Umbilical cord (tissue), 2 donors: ENCODE results near the gene TAF6L. TPM values are rescaled to one million over a fixed set of nuclear protein-coding genes. Genes with fewer than 3 reads are reported as not detected.
"Not testable (repeated sequence)": the region's sequence is repeated elsewhere in the genome, so short reads cannot be mapped to it uniquely, and the experiment has no call there.

Experiments used
- DNase-seq: peaks from one replicate; pipeline ENCODE4 v3.0.0-alpha.2; 2015; ENCODE audit warnings: low spot score
- total RNA-seq: library from RNA; depleted of rRNA; stranded (reverse); fragments of >200 nt; gene quantifications from one replicate; pipeline ENCODE4 v1.2.3, GENCODE V29; 2014; ENCODE audit warnings: low replicate concordance; ENCODE audit not compliant: insufficient read depth

The TAF6L gene, protein sequence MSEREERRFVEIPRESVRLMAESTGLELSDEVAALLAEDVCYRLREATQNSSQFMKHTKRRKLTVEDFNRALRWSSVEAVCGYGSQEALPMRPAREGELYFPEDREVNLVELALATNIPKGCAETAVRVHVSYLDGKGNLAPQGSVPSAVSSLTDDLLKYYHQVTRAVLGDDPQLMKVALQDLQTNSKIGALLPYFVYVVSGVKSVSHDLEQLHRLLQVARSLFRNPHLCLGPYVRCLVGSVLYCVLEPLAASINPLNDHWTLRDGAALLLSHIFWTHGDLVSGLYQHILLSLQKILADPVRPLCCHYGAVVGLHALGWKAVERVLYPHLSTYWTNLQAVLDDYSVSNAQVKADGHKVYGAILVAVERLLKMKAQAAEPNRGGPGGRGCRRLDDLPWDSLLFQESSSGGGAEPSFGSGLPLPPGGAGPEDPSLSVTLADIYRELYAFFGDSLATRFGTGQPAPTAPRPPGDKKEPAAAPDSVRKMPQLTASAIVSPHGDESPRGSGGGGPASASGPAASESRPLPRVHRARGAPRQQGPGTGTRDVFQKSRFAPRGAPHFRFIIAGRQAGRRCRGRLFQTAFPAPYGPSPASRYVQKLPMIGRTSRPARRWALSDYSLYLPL
- 10.1 TPM for total RNA-seq

DNA sequence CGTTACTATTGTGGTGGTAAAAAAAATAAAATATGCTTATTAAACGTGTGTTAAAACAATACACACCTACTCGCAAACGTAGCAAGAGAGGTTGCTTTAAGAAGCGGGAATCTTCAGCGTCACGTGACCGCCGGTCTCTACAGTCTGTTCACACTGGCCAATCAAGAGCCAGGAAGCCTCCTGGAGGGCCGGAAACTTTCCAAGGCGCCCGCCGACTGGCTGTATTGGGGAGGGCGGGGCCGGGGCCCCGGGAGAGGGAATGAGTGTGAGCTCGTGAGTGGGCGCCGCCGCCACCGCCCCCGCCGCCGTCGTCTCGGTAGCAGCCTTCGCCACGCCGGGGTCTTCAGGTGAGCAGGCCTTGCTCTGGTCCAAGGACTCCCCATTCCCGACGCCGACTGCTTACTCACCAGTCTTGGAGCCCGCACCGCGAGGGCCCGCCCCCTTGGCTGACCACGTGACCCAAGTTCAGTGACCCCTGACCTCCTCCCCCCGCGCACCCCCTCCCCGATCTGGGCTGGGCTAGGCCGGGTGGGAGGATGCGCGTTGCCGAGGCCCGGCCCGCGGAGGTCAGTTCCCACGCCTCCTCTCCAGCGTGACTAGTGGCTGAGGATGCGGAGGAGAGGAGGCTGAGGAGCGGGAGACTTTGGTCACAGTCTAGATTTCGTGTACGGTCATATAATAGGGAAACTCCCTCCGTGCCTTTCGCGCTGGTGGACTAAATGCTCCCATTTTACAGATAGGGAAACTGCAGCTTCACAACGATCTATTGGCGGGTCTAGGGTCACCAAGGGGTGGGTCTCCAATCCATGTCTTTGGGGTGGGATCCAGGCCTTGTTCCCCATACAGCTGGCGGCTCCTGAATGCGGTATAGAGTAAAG lies at the start of gene TAF6L:
TSS of gene TAF6L (plus strand) at position 253 of the 878 bp plus-strand sequence. CDS start 4,388 bp downstream, outside the sequence.
- DNase-seq = peak; percentile 99

DNA sequence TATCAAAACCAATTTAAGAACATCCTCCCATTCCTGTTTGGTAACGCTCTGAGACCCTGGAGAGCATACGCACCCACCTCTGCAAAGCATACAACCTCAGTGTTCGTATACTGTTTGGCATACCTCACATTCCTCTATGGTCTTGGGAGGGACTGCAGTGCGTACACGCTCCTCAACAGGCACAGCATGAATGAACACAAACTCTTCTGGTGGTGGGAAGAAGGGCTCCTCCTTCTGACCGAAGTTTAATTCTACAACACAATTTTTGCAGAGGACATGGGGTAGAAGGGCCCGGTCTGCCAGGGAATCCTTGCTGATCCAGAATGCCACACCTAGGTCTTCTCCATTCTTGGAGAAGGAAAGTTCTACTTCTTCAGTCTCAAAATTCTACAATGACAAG lies 49.2 kb upstream of the TAF6L start:
- DNase-seq = no peak

DNA sequence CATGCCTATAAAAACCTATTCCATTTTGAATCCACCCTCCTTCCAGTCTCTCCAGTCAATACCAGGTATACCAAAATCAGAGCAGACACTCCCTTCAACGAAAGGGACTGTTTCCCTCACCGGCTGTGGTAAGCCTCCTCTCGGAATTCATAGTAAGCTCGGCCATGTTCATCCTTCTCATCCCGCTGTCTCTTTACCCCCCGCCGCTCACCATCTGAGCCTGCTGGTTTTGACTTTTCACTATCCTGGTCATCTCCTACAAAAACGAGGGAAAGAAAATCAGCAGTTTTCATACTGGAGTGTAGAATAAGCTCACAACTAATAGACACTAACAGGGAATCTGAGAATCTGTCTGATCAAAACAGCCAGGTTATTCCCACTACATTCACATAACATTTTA lies 47.0 kb upstream of the TAF6L start:
- no peak for DNase-seq

DNA sequence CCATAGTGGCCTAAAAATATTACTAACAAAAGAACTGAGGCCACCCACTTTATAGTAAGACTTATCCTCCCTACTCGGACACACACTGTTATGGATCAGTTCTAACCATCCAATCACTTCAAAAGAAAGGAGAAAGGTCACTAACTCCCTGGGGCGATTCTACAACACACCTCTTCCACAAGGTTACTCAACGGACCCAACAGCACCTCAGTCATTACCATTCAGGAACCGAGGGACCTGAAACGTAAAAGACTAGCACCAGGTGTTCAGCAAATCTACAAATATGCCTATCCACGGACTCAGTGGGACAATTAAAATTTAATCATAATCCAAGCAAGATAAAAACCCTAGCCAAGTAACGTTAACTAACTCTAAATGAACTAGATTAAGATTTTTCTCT lies 45.5 kb upstream of the TAF6L start:
- no peak for DNase-seq

DNA sequence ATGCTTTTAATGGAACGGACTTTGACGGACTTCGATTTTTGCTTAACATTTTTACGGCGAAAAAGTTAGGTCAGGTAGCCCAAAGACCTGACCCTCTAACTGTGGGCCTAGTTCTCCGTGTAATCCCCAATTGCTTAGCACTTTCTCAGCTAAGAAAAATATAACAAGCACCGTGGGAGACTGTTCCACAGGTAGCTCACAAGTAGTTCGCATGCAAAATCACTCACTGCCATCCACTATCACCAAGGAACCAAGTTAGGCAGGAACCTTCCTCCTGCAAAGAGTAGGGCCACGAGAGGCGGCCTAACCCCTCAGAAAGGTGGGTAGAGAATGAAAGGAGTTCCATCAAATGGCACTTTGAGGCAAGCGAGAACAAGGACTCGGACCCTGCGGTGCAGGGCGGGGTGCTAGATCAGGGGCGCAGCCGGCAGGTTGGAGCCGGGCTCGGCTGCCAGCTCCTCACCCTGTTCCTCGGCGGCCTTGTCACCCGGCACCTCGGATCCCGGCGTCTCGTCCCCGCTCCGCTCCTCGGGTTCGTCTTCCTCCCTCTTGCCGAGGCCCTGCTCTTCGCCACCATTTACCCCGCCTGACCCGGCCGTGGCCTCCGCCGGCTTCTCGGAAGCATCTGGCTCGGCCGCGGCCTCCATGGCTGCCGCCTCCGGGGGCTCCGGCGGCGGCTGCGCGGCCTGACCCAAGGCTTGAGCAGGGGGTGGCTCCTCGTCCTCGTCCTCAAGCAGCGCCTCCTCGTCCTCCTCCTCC lies 44.9 kb upstream of the TAF6L start:
- no peak for DNase-seq

DNA sequence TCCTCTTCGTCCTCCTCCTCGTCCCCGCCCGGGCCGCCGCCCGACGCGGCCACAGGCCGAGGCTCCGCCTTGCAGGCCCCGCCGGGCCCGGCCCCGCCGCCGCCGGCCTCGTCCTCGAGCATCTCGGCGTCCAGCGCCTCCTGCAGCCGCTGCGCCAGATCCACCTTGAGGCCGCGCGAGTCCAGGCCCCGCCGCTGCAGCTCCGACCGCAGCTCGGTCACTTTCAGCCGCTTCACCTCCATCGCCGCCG lies 44.4 kb upstream of the TAF6L start:
- no peak for DNase-seq

DNA sequence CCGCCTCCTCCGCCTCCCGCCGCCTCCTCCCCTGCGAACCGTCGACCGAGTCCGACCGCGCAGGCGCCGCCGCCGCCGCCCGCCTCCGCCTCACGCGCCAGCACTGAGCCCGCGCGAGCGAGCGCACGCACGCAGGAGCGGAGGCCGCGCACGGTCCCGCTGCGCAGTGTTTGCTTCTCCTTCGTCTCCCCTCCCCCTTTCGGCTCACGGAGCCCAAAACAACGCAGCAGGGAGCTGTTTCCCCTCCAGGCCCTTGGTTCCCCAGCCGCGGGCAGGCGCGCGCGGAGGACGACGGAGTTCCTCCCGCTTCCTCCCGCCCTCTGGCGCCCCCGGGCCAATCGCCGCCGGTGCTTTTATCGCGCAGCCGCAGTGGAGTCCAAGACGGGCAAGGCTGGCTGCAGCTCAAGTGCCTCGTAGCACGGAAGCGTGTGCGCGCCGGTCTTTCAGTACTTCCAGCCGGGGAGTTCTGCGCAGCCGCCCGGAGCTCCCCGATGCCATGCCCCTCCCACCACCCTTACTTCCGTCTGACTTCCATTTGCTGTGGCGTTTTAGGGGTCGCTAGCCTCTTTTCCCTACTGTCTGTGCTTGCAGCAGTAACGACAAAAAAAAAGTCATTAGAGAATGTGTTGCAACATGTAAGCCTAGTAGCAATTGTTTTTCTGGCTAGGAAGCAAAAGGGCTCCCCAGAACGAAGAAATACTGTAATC lies 43.9 kb upstream of the TAF6L start, which contains the start of gene HNRNPUL2:
TSS of gene HNRNPUL2 (minus strand) at position 293 of the 707 bp plus-strand sequence. CDS start 301 bp downstream, outside the sequence.
- DNase-seq = peak; percentile 100

DNA sequence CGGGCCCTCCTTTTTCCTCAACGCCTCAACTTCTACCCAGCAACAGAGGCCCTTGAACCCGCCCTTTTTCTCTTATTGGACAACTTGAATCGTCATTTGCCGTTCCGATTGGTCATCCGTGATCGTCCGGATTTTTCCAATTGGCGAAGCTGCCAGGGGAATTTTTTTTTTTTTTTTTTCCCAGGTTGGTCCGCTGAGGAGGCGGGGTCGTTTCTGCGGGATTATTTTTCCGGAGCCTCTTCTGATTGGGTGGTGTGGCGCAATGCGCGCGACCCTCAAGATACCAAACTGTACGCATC lies 43.4 kb upstream of the TAF6L start:
- peak; percentile 100 for DNase-seq

DNA sequence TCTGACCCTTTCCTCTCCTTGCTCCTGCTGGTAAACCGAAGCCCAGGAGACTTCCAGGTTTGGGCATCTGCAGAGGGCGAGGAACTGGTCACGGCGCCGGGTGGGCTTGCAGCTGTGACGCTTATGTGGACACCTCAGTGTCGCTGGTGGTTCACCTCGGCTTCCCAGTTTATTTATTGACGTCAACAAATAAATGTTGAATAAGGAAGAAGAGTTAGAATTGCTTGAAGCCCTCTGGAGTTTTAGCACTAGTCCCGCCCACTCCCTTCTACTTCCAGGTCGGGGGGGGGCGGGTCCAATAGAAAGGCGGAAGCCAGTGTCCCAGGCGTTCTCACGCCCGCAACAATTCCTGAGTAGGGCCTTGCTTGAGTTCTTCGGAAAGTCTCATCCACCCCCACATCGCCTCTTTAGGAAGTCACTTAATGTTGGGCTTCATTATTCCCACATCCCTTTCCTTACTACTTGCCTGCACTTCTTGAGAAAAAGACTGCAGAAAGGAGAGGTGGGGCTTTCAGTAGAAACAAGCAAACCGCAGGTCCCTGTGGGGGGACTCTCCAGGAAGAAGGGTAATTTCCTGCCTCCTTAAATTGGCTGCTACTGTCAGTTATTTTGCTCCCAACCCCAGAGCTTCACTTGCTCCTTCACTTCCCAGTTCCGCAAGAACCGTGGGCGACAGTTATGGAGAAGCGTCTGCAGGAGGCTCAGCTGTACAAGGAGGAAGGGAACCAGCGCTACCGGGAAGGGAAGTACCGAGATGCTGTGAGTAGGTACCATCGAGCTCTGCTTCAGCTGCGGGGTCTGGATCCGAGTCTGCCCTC lies 42.8 kb upstream of the TAF6L start, which contains the start of gene TTC9C:
TSS of gene TTC9C (plus strand) at position 316 of the 818 bp plus-strand sequence. CDS start at position 679, 363 bp downstream.
- peak; percentile 95 for DNase-seq

DNA sequence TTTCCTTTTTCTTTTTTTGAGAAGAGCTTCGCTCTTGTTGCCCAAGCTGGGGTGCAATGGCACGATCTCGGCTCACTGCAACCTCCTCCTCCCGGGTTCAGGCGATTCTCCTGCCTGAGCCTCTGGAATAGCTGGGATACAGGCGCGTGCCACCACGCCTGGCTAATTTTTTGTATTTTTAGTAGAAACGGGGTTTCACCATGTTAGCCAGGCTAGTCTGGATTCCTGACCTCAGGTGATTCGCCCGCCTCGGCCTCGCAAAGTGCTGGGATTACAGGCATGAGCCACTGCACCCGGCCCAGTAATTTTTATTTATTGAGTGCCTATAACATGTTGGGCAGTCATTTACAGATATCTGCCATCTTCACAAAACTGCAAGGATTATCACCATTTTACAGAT lies 41.1 kb upstream of the TAF6L start:
- DNase-seq = not testable (repeated sequence)

DNA sequence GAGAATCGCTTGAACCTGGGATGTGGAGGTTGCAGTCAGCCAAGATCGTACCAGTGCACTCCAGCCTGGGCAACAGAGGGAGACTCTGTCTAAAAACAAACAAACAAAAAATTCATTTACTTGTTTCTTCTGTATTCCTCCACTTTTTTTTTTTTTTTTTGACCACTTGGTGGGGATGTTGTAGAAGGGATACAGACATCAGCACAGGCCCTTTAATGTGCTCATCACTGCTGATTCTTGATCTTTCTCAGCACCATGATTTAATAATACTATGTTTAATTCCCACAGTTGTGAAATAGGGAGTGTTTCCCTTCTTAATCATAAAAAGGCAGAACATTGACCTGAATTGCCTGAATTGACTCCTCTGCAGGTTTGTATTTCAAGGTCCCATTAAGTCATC lies 38.4 kb upstream of the TAF6L start:
- DNase-seq = no peak

DNA sequence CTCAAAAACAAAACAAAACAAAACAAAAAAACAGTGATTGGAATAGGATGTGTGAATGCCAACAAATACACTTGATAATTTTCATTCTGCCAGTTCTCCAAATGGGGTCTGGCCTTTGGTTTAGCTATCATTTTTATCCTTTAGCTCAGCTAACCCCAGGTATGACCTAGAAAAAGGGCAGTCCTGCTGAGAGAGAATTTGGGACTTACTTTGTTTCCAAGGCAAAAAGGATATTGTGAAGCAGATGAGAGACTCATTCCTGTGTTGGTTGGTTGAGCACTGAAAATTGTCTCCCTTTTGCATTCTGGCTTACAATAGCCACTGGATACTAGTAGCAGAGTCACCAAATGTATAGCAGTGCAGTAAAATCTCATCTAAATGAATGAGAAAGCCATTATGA lies 34.0 kb upstream of the TAF6L start:
- DNase-seq = no peak

DNA sequence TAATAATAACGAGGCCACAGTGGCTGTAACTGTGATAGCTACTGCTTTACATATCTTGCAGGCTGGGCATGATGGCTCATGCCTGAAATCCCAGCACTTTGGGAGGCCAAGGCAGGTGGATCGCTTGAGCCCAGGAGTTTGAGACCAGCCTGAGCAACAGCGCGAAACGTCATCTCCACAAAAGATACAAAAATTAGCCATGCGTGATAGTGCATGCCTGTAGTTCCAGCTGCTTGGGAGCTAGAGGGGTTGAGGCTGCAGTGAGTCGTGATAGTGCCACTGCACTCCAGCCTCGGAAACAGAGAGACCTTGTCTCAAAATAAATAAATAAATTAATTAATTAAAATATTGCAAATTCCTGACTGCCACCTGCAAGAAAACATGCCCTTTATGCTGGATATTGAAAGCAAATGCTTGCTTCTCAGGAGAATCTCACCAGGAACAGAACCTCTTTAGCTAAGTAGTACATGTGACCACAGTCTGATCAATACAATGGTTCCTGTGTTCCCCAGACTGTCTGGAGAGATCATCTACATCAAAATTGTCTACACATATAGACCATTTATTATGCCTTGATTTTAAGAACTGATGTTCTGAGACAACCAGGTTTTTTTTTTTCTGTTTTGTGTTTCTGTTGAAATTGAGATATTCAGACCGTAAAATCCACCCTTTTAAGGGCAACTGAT lies 23.6 kb upstream of the TAF6L start:
- DNase-seq = no peak

DNA sequence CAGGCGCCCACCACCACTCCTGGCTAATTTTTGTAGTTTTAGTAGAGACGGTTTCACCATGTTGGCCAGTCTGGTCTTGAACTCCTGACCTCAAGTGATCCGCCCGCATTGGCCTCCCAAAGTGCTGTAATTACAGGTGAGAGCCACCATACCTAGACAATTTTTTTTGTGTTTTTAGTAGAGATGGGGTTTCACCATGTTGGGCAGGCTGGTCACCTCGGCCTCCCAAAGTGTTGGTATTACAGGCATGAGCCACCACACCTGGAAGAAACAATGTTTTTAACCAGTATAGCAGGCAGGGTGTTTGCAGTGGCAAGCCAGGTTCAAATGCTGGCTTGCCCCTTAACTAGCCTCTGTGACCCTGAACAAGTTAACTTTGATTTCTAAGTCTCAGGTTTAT lies 21.3 kb upstream of the TAF6L start:
- DNase-seq = not testable (repeated sequence)

DNA sequence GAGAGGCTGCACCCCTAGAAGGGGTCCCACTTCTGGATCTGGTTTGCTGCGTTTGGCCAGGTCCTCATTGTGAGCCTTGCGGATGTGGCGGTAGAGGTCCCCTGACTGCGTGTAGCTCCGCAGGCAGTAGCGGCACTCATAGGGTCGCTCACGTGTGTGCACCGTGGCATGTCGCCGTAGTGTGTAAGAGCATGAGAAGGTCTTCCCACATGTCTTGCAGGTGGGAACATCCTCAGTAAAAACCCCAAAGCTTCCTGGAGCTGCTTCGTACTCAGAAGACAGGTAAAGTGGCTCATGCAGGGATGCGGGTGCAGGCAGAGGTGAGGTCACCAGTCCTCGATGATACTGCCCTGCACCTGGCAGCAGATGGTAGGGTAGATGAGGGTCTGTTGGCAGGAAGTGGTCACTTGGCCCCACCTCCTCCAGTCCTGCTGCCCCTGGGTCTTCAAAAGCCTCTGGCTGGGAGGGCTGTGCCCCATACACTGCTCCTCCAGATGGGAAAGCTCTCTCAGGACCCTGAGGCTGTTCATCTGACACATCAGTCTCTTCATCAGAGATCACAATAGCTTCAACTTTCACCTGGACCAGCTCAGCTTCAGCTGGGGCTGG lies 18.9 kb upstream of the TAF6L start:
- no peak for DNase-seq

DNA sequence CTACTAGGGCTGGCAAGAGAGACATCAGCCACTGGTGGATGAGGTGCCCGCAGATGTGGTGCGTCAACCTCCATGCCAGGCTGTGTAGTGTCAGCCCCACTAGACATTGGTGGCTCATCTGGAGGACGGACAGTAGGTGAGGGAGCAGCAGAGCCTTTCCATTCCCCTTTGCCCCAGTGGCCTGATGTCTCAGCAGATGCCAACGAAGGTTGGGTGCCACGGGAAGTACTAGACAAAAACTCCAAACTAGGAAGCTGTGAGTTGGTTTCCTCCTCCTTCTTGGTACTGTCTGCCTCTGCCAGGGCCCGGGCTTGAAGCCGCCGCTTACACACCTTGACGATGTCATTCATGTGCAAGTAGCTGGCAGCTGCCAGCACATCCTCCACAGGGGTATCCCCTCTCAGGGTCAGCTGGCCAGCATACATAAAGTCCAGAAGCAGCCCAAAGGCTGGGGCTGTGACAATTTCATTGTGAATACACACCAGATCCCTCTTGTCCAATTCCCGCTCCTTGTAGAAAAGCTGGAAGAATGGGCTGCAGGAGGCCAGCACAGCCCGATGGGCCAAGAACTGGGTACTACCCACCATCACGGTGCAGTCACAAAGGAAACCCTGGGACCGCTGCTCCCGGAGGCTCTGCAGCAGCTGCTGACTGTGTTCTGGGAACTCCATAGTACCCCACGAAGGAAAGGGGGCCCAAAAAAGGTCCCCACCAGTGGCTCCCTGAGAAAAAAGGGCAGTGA lies 18.0 kb upstream of the TAF6L start:
- DNase-seq = no peak

DNA sequence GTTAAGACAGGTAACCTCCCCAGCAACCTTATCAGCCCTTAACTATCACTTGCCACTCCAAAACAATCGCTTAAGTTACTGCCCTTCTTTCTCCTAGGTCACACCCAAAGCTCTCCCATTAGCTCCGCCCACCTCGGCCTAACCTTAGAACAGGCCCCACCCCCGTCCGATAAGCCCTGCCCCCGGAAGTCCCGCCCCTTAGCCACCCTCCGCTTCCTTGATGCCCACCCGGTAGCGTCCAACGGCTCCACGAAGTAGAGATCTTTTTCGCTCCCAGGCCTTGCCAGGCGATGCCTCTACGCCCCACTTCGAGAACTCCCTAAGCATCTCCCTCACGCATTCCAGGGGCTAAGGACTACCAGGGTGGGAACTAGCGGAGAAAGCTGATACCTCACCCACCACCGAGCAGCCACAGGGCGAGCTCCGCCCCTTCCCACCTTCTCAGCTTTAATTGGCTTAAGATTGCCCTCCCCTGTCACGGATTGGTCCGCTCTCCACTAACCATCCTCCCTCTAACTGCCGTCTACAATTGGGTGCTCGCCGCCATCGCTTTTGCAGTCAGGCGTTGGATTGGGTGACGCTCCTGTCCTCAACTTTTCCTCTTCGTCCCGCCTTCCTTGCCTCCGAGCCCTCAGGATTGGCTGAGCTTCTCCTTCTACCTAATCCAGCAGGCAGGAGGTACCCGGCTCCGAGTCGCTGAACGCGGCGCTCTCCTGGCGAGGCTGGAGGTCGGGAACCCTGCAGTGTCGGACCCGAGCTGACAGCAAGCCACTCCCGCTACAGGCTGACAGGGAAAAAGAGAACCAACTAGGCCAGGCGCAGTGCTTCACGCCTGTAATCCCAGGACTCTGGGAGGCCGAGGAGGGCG lies 17.2 kb upstream of the TAF6L start, which contains the start of gene ZBTB3:
TSS of gene ZBTB3 (minus strand) at position 425 of the 868 bp plus-strand sequence. CDS start 496 bp downstream, outside the sequence.
- DNase-seq = peak; percentile 99
